Endothelial cell of umbilical vein (primary cell): ENCODE results near the gene LACTB. TPM values are rescaled to one million over a fixed set of nuclear protein-coding genes. Genes with fewer than 3 reads are reported as not detected.

Experiments used
- BruUV-seq: library from RNA; stranded (reverse); fragments of 400-500 nt; replicated peaks from 2 replicates; lab custom pipeline; 2021; lab: Mats Ljungman, UMichigan
- CTCF ChIA-PET: fragments of 300-600, 350-600 bp; sonication (Branson Sonifier 250); formaldehyde crosslinking; loops from one replicate; lab custom pipeline; 2021; ENCODE audit warnings: antibody characterized with exemption, inconsistent platforms; lab: Charles Lee
- POLR2A ChIA-PET: fragments of 300-600, 350-600 bp; sonication (Branson Sonifier 250); formaldehyde crosslinking; loops from one replicate; lab custom pipeline; 2021; ENCODE audit warnings: antibody characterized with exemption, inconsistent platforms; lab: Charles Lee
- DNase-seq: peaks from one replicate; pipeline ENCODE4 v3.0.0-alpha.2; 2011; ENCODE audit warnings: low read depth, low spot score
- FAIRE-seq: peaks from 2 replicates; lab custom pipeline; 2011; peaks lifted over from hg19 to GRCh38; lab: Jason Lieb, UNC
- H2AFZ ChIP-seq: 2 replicates; pipeline ENCODE4 v1.6.0; 2012; ENCODE audit warnings: low read depth, low read length, control low read depth, inconsistent platforms
- H3K27ac ChIP-seq: 2 replicates; pipeline ENCODE4 v1.5.1; 2011; ENCODE audit warnings: low read depth, mild to moderate bottlenecking, control low read depth, low read length, moderate library complexity; ENCODE audit not compliant: insufficient read depth
- H3K27me3 ChIP-seq, 2 experiments: 2 replicates each; pipeline versions ENCODE4 v1.6.0 to v1.6.1; 2011; ENCODE audit warnings: low read length in 2 of 2, mixed read lengths in 1 of 2; ENCODE audit not compliant: control insufficient read depth in 2 of 2, insufficient read depth in 2 of 2
- H3K36me3 ChIP-seq, 2 experiments: 2 replicates in 1 of 2; 3 replicates in 1 of 2; pipeline ENCODE4 v1.5.1; 2011; ENCODE audit warnings: low read length in 2 of 2, mild to moderate bottlenecking in 1 of 2, moderate library complexity in 1 of 2; ENCODE audit not compliant: control insufficient read depth in 2 of 2, insufficient read depth in 2 of 2; ENCODE audit errors: extremely low read depth in 1 of 2
- H3K4me1 ChIP-seq: 3 replicates; pipeline ENCODE4 v1.5.1; 2011; ENCODE audit warnings: mild to moderate bottlenecking, low read length; ENCODE audit not compliant: control insufficient read depth, insufficient read depth; ENCODE audit errors: extremely low read depth
- H3K4me2 ChIP-seq: 2 replicates; pipeline ENCODE4 v1.6.1; 2011; ENCODE audit warnings: low read length, control low read depth, mixed read lengths; ENCODE audit not compliant: insufficient read depth
- H3K4me3 ChIP-seq, 3 experiments: fragments of 200-600 bp in 1 of 3; sonication (generic), shearing (Covaris generic) in 1 of 3; replicated peaks in 1 of 3; 2 replicates each; pipeline ENCODE4 v1.5.1; 2011 to 2016; ENCODE audit warnings: control low read depth in 3 of 3, low read length in 3 of 3, mild to moderate bottlenecking in 2 of 3, inconsistent platforms in 1 of 3, low read depth in 1 of 3, moderate library complexity in 1 of 3; ENCODE audit not compliant: insufficient read depth in 1 of 3
- H3K79me2 ChIP-seq: 2 replicates; pipeline ENCODE4 v1.6.0; 2012; ENCODE audit warnings: low read length, inconsistent platforms; ENCODE audit not compliant: control insufficient read depth, insufficient read depth
- H3K9ac ChIP-seq: replicated peaks from 2 replicates; pipeline ENCODE3; 2011; ENCODE audit warnings: low read length, control low read depth; ENCODE audit not compliant: insufficient read depth; ENCODE audit errors: extremely low read depth
- H3K9me1 ChIP-seq: replicated peaks from 3 replicates; pipeline ENCODE4 v1.6.0; 2011; ENCODE audit warnings: mild to moderate bottlenecking, low read length; ENCODE audit not compliant: control insufficient read depth, insufficient read depth; ENCODE audit errors: extremely low read depth
- H3K9me3 ChIP-seq: replicated peaks from 2 replicates; pipeline ENCODE4 v1.5.1; 2012; ENCODE audit warnings: low read length, inconsistent platforms; ENCODE audit not compliant: control insufficient read depth, insufficient read depth
- H4K20me1 ChIP-seq: replicated peaks from 2 replicates; pipeline ENCODE3; 2011; ENCODE audit warnings: mild to moderate bottlenecking, low read length; ENCODE audit not compliant: control insufficient read depth, insufficient read depth; ENCODE audit errors: extremely low read depth
- EZH2 ChIP-seq: IDR thresholded peaks from 2 replicates; pipeline ENCODE4 v1.6.1; 2012; ENCODE audit warnings: borderline replicate concordance, low read depth, mild to moderate bottlenecking, moderate library complexity, low read length, inconsistent platforms; ENCODE audit not compliant: severe bottlenecking
- FOS ChIP-seq: IDR thresholded peaks from 2 replicates; pipeline ENCODE4 v1.6.1; 2011; ENCODE audit warnings: mild to moderate bottlenecking, low read length, moderate library complexity, borderline replicate concordance; ENCODE audit not compliant: insufficient read depth
- GATA2 ChIP-seq: IDR thresholded peaks from 2 replicates; pipeline ENCODE4 v1.7.0; 2011; ENCODE audit warnings: low read depth, mild to moderate bottlenecking, moderate library complexity, mixed read lengths, low read length; ENCODE audit not compliant: insufficient read length, insufficient read depth
- POLR2A ChIP-seq: IDR thresholded peaks from 2 replicates; pipeline ENCODE4 v1.6.1; 2012; ENCODE audit warnings: low read depth, mild to moderate bottlenecking, control low read depth, low read length
- POLR2AphosphoS5 ChIP-seq: IDR thresholded peaks from 2 replicates; pipeline ENCODE4 v1.6.1; 2012; ENCODE audit warnings: low read depth, mild to moderate bottlenecking, control low read depth, low read length, moderate library complexity; ENCODE audit not compliant: insufficient read depth
- dilution Hi-C: fragments of 300-500 bp; cut with MboI; formaldehyde crosslinking; loops from one replicate; pipeline ENCODE4 v1.15.0; 2019; ENCODE audit warnings: low sequenced_read_pairs; ENCODE audit not compliant: extremely low pct_ligation_motif_present
- intact Hi-C: fragments of 100-400 bp; cut with micrococcal nuclease; formaldehyde crosslinking; loops from one replicate; pipeline ENCODE4 v1.10.0; 2022
- polyA plus RNA-seq, 4 experiments: library from polyadenylated mRNA; depleted of rRNA in 3 of 4; stranded (reverse) in 3 of 4; unstranded in 1 of 4; fragments of >200 nt; gene quantifications; 2 replicates each; pipeline versions ENCODE4 v1.2.1 to v1.2.3, GENCODE V29; 2011 to 2012; ENCODE audit warnings: missing spikeins in 1 of 4
- total RNA-seq: library from RNA; stranded (reverse); gene quantifications from 2 replicates; pipeline ENCODE4 v1.2.3, GENCODE V29; 2021
- TF ChIP-seq, protein P1 (sequence below), 2 donors: IDR thresholded peaks; 1 replicate in 1 of 2; 2 replicates in 1 of 2; pipeline ENCODE4 v1.5.1; 2011; ENCODE audit warnings: low read length in 2 of 2, mild to moderate bottlenecking in 2 of 2, moderate library complexity in 2 of 2, control low read depth in 1 of 2, inconsistent platforms in 1 of 2, low read depth in 1 of 2; ENCODE audit not compliant: insufficient read depth in 1 of 2; ENCODE audit errors: extremely low read depth in 1 of 2
- TF ChIP-seq, protein P2 (sequence below): IDR thresholded peaks from 2 replicates; pipeline ENCODE4 v1.6.1; 2011; ENCODE audit not compliant: insufficient read depth, insufficient read length

Gene LACTB
- total and polyA plus RNA-seq, 2 donors (not counting 3 experiments of a cell fraction or from before 2014, with no cell fraction given) = 14.0 to 26.1 TPM

DNA sequence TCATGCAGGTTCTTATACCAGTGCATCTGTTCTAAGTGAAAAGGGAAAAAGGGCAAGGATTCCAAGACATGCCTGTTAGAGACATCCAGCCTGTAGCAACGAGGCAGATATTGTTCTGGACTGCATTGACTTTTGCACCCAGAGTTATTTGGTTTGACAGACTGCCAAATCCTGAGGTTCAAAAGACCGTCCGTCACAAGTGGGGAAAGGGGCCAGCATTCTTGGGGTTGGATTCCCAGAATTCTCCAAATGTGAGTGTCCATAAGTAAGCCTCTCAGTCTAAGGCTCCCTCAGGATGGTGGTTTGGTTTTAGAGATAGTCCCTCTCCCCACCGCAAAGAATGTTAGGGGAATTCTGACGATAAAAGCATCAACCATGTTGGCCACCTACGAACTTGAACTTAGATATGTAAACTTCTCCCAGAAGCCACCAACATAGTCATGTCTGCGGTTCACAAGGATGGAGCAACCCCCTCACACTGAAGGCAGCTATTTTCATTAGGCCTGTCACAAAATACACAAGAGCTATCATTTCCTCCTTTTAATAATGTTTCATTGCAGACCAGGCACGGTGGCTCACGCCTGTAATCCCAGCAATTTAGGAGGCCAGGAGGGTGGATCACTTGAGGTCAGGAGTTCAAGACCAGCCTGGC is 13.6 kb upstream of the LACTB start:
- H2AFZ ChIP-seq = peak overlapping the region; percentile 63
- CTCF ChIA-PET = interaction anchor here (1.4 kb wide), 1 partner anchor 13 kb away, joined by 6 read pairs; no protein-coding TSS in a partner anchor
- H3K4me3 ChIP-seq = no peak overlapping the region
- intact Hi-C loops (no loop called here), dilution Hi-C loops (no loop called here)
- no peaks in the 10 kb centered on the region for H3K79me2 ChIP-seq
- H3K9me3 ChIP-seq = no peaks in the 10 kb centered on the region
- H3K36me3 ChIP-seq = no peaks in the 10 kb centered on the region
- no peaks in the 10 kb centered on the region for H3K9me1 ChIP-seq
- no TSS peak for BruUV-seq
- H3K27me3 ChIP-seq = no peaks in the 10 kb centered on the region
- peaks cover 3% of the 10 kb centered on the region for H3K4me1 ChIP-seq
- peak; percentile 92 for FAIRE-seq
- no peak overlapping the region for H3K4me2 ChIP-seq
- POLR2A ChIA-PET = no interaction called here
- TF ChIP-seq POLR2AphosphoS5 = peak; percentile 41
- TF ChIP-seq, protein P1, sequence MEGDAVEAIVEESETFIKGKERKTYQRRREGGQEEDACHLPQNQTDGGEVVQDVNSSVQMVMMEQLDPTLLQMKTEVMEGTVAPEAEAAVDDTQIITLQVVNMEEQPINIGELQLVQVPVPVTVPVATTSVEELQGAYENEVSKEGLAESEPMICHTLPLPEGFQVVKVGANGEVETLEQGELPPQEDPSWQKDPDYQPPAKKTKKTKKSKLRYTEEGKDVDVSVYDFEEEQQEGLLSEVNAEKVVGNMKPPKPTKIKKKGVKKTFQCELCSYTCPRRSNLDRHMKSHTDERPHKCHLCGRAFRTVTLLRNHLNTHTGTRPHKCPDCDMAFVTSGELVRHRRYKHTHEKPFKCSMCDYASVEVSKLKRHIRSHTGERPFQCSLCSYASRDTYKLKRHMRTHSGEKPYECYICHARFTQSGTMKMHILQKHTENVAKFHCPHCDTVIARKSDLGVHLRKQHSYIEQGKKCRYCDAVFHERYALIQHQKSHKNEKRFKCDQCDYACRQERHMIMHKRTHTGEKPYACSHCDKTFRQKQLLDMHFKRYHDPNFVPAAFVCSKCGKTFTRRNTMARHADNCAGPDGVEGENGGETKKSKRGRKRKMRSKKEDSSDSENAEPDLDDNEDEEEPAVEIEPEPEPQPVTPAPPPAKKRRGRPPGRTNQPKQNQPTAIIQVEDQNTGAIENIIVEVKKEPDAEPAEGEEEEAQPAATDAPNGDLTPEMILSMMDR (IDR thresholded peaks at IDR 0.05; ENCODE audit: extremely low read depth in 1 of 2, insufficient read depth in 1 of 2, low read depth in 1 of 2, low read length in 2 of 2) = no peak
- peak overlapping the region; percentile 51 for H3K27ac ChIP-seq
- peak; percentile 35 for DNase-seq
- H4K20me1 ChIP-seq = no peaks in the 10 kb centered on the region
- no peak overlapping the region for H3K9ac ChIP-seq

DNA sequence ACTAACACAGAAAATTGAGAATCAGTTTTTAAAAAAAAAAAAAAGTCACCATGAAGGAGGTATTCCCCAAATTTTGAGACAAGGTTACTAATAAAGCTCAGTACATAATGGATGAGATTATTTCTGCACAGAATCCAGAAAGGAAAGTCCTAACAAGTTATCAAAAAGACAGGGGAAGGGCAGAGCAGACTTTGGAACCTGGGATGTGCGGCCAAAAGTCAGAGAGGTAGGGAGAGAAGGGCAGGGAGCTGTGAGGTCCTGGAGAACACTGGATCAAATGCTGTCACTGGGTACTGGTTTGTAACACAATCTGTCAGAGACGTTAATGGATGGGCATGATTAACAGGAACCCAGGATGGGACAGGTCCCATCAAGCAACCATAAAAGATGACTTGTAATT is 12.2 kb upstream of the LACTB start:
- no peak overlapping the region for H3K27ac ChIP-seq

More for the DNA sequence above, 12.2 kb upstream of the LACTB start:
- TF ChIP-seq POLR2A (no peak), EZH2 (no peak), POLR2AphosphoS5 (no peak), GATA2 (no peak), FOS (no peak)
- TF ChIP-seq, protein P2, sequence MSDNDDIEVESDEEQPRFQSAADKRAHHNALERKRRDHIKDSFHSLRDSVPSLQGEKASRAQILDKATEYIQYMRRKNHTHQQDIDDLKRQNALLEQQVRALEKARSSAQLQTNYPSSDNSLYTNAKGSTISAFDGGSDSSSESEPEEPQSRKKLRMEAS = no peak
- peaks cover 3% of the 10 kb centered on the region for H3K4me1 ChIP-seq
- H3K4me3 ChIP-seq = no peak overlapping the region
- ChIA-PET CTCF (no interaction called here), POLR2A (no interaction called here)
- intact Hi-C loops = no loop called here
- H3K27me3 ChIP-seq = no peaks in the 10 kb centered on the region
- no peaks in the 10 kb centered on the region for H3K9me1 ChIP-seq
- H3K79me2 ChIP-seq = no peaks in the 10 kb centered on the region
- no TSS peak for BruUV-seq
- DNase-seq (no peak), FAIRE-seq (no peak)
- H2AFZ ChIP-seq = no peak overlapping the region
- no peak overlapping the region for H3K9ac ChIP-seq
- no peaks in the 10 kb centered on the region for H3K36me3 ChIP-seq
- H3K9me3 ChIP-seq = no peaks in the 10 kb centered on the region
- no peak overlapping the region for H3K4me2 ChIP-seq
- H4K20me1 ChIP-seq = no peaks in the 10 kb centered on the region
- dilution Hi-C loops = no loop called here
